NCI-H1436 treated with DMSO at 0.1 percent for 48 hours (cell line): ENCODE measurements around the gene ARHGEF16.

Experiments
- DNase-seq: peaks from one replicate; lab custom pipeline; 2025; lab: John Stamatoyannopoulos, UW

ARHGEF16 gene

DNA sequence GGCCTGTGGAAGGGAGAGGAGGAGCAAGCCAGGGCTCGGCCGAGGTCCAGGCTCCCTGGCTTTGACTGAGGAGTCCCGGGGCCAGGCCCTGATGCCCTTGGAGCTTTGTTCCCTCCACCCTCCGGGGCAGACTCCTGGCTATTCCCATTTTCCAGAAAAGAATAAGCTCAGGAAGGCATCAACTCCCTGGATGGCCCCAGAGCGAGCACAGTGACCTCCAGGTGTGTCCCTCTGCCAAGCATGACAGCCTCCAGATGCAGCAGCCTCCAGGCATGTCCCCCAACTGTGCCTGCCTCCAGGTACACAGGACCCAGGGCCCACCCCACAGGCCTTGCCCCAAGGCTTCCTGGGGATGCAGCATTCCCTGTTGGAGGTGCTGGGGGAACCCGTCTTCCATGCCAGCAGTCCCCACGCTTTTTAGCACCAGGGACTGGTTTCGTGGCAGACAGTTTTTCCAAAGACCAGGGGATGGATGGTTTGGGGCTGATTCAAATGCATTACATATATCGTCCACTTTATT is 15.7 kb upstream of the ARHGEF16 start:
- no peak for DNase-seq

DNA sequence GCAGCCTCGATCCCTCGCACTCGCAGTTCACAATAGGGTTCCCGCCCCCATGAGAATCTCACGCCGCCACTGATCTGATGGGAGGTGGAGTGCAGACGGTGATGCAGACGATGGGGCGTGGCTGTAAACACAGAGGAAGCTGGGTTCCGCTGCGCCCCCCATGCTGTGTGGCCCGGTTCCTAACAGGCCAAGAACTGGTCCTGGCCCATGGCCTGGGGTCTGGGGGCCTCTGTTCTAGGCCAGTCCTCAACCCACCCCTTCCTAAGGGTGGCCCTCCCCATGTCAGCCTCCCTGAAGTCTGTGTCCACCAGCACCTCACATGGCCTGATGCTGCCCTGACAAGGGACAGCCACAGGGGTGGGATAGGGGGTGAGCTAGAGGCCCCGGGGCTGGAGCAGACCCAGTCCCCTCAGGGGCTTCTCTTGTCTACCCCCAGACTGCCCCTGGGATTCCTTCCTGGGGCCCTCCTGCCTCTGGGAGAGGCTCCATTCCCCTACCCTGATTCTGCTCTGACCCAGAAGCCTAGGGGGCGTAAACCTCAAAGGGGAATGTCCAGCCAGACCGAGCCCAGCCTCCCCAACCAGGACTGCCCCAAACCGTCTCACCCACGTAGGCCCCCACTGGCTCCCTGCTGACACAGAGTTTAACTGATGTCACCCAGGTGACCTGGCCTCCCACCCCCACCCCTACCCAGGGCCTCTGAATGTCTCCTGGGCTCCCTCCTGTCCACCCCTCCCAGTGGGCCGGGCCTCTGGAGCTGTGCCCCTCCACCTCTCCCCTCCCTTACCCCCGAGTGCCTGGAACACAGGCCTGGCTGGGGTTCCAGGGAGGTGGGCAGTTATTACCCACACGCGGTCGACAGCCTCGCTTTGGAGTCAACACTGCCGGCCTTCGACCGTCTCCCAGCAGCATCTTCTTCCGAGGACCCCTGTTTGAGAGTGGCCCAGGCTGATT is 14.8 kb upstream of the ARHGEF16 start:
- no peak for DNase-seq

DNA sequence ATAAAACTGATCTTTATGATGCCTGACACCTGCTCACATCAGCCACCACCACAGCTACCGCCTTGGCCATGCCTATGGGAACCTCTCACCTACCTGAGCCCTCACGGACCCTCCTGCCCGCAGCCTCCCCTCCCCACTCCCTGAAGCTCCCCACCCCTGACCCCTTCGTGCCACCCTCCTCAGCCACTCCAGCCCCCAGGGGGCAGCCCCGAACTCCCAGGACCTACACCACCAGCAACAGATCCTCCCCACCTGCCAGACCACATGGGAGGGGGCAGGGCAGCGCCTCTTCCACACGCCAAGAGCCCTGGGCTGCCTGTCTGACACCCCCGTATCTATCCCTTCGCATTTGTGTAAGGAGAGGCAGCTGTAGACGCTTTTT is 14.2 kb upstream of the ARHGEF16 start:
- DNase-seq, result no peak

- no peak for DNase-seq
These were observed 13.6 kb upstream of the ARHGEF16 start for GRCh38 chr1:3440711-3441409.

DNA sequence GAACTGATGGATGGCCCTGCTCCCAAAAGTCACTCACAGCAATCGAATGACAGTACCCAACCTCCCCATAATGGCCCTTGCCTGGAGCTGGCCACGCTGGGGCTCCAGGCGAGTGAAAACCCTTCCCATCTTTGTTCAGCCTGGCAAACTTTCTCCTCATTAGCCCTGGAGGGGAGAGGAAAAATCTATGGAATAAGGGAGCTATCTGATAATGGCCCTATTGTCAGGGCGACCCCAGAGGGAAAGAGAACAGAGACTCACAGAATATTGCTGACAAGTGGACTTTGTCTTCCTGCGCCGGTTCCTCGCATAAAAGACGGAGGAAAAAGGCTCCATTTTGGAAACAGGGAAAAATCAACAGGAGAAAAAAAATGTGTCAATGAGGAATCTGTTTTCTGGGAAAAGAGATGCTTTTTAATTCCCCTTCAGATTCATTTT is 13.0 kb upstream of the ARHGEF16 start:
- no peak for DNase-seq

DNA sequence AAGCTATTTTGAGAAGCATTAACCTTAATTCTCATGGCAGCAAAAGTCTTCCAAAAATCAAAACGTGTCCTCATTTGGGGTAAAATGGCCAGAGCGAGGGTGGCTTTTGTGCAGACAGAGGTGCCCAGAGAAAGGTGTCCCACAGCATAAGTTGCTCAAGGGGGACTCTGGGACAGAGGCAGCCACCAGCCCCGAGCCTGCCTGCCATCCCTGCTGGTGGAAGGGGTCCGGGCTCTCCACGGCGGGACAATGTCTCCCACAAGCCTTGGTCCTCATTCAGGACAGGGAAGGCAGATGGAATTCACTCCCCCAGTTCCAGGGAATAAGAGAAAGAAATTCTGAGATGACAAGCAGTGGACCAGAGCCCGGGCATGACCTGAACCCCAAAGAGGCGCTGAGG is 12.6 kb upstream of the ARHGEF16 start:
- DNase-seq, result no peak

- DNase-seq, result no peak
These were observed 12.1 kb upstream of the ARHGEF16 start for GRCh38 chr1:3442331-3442730.

DNA sequence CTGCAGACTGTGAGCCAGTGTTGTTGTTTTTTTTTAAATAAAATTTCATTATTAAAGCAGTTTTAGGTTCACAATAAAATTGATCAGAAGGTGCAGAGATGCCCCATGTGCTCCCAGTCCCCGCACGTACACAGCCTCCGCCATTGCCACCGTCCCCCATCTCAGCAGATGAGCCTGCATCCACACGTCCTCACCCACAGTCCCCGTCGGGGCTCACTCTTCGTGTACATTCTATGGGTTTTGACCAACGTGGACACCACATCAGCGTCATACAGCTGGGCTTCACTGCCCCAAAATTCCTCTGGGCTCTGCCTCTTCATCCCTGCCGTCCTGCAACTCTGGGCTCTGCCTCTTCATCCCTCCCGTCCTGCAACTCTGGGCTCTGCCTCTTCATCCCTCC is 11.6 kb upstream of the ARHGEF16 start:
- no peak for DNase-seq

GRCh38 chr1:3443807-3444206 is 10.7 kb upstream of the ARHGEF16 start:
- no peak for DNase-seq

GRCh38 chr1:3444298-3444697 is 10.2 kb upstream of the ARHGEF16 start:
- DNase-seq, result no peak

GRCh38 chr1:3444736-3445135 is 9.7 kb upstream of the ARHGEF16 start:
- DNase-seq, result no peak

- no peak for DNase-seq
These were observed 4.1 kb upstream of the ARHGEF16 start for GRCh38 chr1:3450202-3450863.

DNA sequence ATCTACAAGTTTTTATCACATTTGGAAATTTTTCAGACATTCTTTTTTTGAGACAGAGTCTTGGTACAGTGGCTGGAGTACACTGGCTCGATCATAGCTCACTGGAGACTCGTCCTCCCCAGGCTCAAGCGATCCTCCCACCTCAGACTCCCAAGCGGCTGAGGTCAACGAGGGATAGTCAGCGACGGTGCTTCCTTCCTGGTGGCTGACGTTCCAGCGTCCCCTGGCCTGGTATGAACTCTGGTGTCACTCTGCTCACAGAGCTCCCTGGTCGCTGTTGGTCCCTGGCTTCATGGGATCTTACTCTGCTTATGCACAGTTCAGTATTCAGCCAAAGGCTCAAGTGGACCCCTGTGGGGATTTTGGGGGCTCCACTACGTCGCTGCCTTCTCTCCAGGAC is 3.5 kb upstream of the ARHGEF16 start:
- no peak for DNase-seq

- DNase-seq, result no peak
These were observed 2.2 kb upstream of the ARHGEF16 start for GRCh38 chr1:3451994-3452865.

DNA sequence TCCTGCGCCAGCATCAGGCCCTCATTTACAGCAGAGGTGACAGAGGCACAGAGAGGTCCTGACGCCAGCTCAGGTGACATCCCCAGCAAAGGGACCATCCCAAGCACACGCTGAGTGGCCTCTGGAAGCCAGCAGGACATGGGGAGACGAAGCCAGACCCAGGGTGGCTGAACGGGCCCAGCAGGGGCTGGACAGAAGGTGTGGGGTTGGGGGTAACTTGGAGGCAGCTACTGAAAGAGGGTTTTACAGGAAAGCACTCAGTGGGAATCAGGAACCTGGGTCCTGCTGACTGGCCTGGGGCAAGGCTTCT is 1.6 kb upstream of the ARHGEF16 start:
- DNase-seq, result no peak

DNA sequence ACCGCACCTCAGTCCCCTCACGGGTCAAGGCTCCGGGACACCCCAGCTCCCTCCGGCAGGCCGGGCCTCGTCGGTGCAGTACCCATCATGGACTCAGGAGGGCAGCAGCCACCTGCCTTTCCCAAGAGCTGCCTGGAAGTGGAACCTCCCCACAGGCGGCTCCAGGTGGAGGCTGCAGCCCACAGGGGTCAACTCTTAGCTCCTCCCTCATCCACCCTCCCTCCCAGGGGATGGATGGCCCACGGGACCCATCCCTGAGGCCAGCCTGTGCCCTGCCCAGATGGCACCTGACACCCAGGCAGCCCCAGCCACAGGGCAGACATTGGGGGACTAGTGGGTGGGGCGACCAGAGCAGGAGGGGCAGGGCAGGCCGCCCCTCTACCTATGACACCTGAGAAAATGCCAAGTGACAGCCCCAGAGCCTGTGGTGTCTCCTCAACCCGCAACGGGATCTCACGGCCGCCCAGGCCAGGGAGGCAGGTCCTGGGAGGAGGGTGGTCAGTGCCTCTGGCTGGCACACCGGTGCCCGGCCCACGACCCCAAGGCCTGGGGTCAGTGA is 1.2 kb upstream of the ARHGEF16 start:
- DNase-seq, result no peak

DNA sequence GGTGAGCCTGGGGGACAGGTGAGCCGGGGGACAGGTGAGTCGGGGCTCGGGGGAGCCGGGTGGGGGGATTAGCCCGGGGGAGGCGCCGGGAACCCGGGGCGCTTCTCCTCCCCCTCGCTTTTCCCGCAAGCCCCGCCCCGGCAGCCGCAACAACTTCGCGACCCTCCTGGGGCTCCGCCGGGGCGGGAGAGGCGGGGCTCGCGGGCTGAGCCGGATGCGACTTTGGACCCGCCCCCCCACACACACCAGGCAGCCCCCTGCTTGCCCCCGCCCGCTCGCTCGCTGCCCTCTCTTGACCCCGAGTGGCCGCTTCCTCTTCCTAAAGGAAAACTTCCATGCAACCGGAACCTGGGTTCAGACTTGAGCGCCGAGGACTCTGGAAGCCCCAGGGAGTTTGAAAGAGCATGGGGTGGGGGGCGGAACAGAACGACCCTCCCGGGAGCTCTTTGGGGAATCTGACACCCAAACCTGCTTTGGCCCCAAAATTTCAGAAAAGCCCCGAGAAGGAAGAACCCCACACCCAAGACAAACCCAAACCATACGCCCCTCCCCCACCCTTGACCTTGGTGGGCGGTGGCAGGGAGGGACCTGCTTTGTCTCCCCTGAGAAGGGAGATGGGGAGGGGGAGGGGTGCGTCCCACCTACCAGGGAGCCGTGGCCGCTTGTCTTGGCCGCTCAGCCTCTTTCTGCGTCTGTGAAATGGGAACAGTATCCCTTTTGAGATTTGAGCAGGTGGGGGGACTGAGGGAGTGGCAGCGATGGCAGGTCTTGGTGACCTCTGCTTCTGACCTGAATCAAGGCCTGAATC is 550 bp downstream of the ARHGEF16 start:
- no peak for DNase-seq

DNA sequence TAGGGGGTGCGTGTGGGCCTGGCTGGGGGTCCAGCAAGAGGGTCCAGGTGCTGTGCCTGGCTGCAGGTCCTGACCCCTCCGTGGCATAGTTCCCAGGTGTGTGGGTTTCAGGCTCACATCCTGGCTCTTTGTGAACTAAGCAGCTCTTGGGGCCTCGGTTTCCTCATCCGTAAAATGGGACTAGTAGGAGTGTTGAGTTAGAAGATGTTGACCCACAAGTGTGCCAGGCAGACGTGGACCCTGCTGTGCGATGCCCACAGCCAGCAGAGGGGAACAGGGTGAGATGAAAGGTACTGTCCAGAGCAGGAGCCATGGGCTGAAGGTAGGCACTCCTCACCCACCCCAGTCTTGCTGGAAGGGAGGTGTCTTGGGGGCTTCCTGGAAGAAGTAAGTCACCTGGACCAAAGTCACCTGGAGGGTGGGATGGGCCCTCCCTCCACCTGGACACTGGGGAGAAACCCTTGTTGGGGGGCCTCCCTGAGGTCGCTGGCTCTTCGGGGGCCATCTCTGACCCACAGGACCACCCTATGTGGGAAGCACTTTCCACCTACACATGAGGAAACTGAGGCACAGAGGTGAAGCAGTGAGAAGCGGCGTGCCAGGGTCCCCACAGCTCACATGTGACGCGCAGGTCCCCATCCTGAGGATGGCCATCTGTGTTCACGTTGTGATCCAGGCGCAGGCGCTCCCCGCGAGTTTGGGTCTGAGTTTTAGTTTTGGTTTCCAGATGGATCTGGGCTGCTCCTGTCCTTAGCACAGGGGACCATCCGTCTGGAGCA is 1.4 kb downstream of the ARHGEF16 start:
- DNase-seq, result no peak

DNA sequence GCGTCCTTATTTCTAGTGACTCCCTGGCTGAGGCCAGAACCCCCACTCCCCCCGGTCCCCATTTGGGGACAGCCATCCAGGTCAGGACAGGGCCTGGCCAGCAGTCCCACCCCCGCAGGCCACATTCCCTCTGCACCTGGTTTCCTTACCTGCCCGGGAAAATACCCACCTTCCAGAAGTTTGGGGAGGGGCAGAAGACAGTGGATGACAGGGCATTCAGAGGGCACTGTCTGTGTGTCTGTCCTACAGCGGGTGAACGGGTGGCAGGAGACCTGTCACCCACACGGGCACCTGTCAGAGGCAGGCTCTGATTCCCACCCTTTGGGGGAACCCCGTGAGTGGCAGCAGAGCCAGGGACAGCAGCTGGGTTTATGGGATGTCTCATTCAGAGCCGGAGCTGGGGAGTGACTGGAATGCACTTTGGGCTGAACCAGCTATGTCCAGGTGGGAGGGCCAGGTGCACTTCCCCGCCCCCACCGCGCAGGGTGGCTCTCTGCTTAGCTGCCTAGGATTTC is 2.0 kb downstream of the ARHGEF16 start:
- no peak for DNase-seq
